ENCODE measurements around the gene AK1.

Gene AK1

DNA sequence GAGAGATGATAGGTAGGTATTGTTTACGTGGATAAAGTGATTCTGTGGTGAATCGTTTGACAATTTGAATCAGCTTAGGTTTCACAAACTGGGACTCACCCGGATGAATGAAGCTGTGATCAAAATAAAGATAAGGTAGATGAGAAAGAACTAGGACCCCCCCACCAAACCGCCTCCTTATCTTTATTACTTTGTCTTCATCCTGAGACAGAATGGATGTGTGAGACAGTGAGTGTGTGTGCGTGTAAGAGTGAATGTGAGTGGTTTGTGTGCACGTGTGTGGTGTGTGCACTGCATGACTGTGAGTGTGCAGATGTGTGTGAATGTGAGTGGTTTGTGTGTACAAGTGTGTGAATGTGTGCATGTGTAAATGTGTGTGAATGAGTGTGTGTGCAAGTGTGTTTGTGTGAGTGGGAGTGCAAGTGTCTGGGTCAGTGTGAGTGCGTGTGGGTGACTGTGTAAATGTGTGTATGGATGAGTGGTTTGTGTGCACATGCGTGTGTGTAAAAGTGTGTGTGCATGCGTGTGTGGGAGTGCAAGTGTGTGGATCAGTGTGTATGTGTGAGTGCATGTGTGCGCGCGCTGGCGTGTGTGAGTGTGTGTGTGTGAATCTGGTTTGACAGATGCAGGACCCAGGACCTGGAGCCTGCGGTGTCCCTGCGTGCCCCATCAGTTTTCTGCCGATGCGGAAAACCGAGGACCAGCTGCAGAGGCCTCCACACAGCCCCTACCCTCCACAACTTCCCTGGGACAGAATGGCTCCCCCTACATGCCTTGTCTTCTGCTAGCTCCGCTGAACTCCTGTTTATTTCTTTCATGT is 11.6 kb downstream of the AK1 start:
- peak; percentile 31 for DNase-seq

GRCh38 chr9:127863191-127863621 is 14.3 kb downstream of the AK1 start:
- DNase-seq = no peak

- DNase-seq = peak; percentile 79
These were observed 15.1 kb downstream of the AK1 start for GRCh38 chr9:127862075-127863011.

DNA sequence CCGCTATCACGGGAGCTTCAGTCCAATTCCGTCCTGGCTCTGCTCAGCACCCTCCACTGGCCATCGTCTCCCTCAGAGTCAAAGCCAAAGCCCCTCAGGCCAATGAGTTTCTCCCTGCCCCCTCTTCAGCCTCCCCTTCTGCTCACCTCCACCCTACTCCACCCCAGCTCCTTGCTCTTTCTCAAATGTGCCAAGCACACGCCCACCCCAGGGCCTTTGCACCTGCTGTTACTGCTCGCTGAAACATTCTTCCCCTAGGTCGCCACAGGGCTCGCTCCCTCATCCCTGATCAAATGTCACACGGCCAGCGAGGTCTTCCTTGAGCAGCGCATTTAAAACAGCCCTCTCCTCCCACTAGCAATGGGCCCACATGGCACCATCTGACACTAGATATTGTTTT is 16.7 kb downstream of the AK1 start:
- DNase-seq = no peak

GRCh38 chr9:127860260-127860659 is 17.2 kb downstream of the AK1 start:
- no peak for DNase-seq

GRCh38 chr9:127858041-127858512 is 19.4 kb downstream of the AK1 start:
- no peak for DNase-seq

- DNase-seq = no peak
These were observed 20.2 kb downstream of the AK1 start for GRCh38 chr9:127857278-127857677.

DNA sequence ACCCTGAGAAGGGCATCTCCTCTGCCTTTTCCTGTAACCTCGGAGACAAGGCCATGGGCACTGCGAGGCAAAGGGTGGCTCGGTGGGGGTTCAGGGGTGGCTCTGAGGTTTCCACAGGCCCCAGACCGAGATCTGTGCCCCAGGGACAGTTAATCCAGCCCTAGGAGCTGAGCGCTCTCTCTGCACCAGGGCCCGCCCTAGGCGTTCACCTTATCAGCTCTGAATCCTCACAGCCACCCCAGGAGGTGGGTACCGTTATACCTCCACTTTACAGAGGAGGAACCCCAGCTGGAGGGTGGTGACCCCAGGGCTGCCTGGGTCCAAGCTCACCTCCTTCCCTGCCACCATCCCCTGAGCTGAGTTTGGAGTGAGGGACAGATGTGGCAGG is 20.8 kb downstream of the AK1 start:
- DNase-seq = no peak

- no peak for DNase-seq
These were observed 21.3 kb downstream of the AK1 start for GRCh38 chr9:127856094-127856728.

GRCh38 chr9:127855522-127855921 is 22.0 kb downstream of the AK1 start:
- no peak for DNase-seq

DNA sequence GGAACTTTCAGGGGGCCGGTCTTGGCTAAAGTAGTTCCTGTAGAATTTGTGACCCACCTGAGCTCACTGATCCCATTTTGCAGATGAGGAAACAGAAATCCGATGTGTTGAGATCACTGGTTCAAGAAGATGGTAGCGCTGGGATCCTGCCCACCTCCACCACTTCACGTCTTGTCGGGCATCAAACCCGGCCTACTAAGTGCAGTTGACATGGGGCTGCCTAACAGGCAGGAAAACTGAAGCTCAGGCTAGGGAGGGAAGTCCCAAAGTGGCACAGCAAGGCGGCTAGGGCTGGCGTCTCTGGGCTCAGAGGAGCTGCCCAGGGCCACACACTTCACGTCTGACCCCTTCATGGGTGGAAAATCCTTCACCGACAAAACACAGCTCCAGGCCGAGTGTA is 22.5 kb downstream of the AK1 start:
- DNase-seq = no peak

- DNase-seq = no peak
These were observed 23.2 kb downstream of the AK1 start, which contains the start of gene ENG for GRCh38 chr9:127854184-127854806. ENG (minus strand) TSS chr9:127854658; CDS start chr9:127854355, 303 bp downstream.

DNA sequence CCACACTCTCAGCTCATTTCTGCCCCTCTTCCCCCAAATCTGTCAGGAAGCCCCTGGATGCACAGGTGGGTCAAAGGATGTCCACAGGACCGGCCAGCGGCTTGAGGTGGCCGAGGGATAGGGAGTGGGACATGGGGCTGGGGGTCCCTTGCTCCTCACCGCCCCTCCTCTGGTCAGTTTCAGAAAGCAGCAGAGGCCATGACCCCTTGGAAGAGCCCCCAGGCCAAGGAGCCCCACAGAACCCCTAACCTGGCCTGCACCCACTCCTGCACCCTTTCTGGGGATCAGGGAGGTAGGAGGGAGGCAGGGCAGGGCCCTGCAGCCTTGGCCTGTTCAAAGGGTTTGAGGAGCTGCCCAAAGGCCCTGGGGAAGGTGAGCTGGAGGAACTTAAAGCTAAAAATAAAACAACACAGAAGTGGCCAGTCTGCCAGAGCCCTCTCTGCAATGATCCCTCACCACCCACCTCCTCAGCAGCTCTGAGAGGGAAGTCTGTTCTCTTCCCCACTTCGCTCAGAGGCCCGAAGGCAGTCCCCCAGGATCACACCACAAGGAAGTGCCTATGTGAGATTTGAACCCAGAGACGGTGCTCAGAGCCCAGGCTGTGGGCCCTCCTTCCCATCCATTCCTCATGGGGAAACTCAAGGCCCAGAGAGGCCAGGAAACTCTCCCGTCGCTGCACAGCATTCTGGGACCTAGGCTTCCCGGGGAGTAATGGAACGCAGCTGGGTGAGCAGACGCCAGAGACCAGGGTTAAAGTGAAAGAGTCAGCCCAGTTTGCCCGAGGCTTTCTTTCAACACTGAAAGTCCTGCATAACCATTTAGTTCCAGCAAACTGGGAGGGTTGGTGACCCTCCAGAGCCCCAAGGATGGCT is 23.9 kb downstream of the AK1 start:
- no peak for DNase-seq

GRCh38 chr9:127852829-127853228 is 24.6 kb downstream of the AK1 start:
- no peak for DNase-seq

- no peak for DNase-seq
These were observed 27.1 kb downstream of the AK1 start for GRCh38 chr9:127850286-127850830.

GRCh38 chr9:127848756-127849504 is 28.5 kb downstream of the AK1 start:
- DNase-seq = no peak

DNA sequence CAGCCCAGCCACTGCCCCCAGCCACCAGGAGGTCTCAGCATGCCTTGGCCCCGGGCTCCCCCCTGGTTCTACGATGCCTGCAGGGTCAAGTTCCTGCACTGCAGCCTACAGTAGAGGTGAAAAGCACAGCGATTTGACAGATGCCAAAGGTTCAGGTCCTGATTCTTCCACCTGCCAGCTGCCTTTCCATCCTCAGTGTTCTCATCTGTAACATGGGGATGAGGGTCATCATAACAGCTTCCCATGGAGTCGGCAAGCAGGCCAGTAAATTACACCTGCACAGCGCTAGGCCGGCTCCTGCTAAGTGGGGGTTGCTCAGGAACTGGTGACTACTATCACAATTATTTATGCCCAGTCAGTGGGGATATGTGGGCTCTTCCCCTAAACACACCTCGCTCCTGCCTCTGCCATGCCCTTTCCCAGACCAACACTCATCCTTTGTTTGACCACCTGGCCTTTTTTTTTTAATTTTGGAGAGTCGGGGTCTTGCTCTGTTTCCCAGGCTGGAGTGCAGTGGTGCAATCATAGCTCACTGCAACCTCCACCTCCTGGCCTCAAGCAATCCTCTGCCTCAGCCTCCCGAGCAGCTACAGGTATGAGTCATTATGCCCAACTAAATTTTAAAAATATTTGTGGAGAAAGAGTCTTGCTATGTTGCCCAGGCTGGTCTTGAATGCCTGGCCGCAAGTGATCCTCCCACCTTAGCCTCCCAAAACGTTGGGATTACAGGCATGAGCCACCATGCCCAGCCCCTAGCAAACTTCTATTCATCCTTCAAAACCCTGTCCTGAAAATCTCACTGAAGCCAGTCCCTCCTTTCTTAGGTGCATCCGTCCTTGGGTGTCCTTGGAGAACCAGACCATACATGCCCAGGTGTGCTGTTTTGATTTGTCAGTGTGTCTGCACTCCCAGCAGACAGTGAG is 29.4 kb downstream of the AK1 start:
- DNase-seq = no peak

DNA sequence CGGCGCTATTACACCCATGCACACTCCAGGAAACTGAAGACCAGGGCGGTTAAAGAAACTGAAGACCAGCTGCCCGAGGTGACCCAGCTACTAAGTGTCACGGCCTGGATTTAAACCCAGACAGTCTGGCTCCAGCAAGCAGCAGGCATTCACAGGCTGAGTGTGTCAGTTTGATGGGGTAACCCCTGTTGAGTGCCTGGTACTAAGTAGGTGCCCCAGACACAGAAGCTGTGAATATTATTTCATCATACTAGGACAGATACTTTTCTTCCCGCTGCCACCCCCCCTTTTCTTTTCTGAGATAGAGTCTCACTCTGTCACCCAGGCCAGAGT is 30.3 kb downstream of the AK1 start:
- DNase-seq = no peak

GRCh38 chr9:127846443-127847177 is 30.9 kb downstream of the AK1 start:
- DNase-seq = no peak

Measured in OCI-M1 (cell line).